Retina (tissue), 1 donor: ENCODE results near the gene FKBP11.
"Not testable (repeated sequence)": the region's sequence is repeated elsewhere in the genome, so short reads cannot be mapped to it uniquely, and the experiment has no call there.

ENCODE experiments used
- DNase-seq: peaks from one replicate; pipeline ENCODE4 v3.0.0-alpha.2; 2016

Gene FKBP11

DNA sequence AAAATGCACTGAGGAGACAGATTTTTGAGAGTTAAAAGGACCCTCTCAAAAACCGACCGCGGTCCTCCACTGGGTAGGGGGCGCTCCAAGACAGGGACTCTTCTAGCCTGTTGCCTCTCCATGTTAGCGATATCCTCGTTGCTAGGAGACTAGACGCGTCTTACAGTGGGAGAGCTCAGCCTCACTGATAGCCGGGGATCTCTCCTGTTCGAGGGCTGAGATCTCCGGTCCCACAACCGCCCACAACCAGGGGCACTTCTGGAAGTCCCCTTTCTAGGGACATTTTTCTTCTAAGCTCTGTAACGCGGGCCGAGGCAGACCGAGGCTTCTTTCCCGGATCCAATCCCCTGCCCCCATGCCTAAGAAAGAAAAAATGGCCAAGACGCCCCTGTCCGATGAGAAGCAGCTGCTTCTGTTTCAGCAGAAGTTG is 21.3 kb downstream of the FKBP11 start:
- peak; percentile 81 for DNase-seq

DNA sequence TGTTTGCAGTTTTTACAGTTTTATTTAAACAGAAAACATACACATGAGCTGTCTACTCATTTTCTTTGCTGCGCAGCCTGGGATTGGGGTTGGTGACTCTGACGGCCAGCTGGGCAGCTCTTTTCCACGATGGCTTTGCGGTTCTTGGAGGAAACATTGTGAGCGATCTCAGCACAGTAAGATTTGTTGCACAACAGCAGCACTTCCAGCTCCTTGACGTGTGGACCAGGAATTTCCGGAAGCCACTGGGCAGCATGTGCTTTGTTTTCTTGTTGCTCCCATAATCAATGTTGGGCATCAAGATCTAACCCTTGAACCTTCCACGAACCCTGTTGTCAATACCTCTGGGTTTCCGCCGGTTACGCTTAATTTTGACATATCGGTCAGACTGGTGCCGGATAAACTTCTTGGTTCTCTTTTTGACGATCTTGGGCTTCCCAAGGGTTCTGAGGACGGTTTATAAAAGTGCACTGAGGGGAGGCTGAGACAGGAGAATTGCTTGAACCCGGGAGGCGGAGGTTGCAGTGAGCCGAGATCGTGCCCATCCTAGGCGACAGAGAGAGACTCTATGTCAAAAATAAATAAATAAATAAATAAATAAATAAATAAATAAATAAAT is 21.8 kb downstream of the FKBP11 start:
- DNase-seq = no peak

DNA sequence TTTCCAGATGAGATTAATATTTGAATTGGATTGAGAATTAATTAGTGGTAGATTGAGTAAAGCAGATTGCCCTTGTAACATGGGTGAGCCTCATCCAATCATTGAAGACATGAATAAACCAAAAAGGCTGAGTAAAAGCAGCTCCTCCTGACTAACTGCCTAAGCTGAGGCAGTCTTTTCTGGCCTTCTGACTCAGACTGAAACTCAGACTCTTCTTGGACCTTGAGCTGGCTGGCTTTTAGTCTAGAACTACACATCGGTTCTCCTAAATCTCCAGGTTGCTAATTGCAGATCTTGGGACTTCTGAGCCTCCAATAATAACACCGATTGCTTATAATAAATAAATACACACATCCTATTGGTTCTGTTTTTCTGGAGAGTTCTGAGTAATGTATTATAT is 24.0 kb downstream of the FKBP11 start:
- no peak for DNase-seq

DNA sequence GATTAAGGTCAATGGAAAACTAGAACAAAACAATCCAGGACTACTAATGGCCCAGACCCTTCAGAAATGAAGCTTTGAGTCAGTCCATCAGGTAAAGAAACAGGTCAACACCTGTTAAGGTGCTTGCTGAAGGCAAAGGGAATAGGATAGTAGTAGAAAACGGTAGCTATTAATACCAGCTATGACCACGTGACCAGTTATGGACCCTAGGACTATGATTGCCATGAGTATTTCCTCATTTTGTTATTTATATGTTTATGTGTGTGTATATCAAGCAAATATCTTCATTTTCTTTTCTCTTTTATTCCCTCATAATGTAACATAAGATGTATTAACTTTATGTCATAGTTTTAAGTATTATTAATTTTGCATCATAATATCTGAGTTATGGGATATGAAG is 25.6 kb downstream of the FKBP11 start:
- DNase-seq = no peak

DNA sequence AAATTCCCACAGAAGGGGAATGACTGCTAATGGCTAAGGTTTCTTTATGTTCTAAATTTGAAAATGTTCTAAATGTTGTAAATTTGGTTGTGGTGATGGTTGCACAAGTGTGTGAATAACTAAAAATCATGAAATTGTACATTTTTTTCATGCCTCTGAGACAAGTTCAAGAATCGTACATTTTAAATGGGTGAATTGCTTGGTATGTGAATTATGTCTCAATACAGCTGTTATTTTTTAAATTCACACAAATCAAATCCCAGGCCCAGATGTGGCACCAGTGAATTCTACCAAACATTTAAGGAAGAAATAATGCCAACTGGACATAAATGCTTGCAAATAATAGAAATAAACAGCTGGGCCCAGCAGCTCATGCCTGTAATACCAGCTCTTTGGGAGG is 31.0 kb downstream of the FKBP11 start:
- DNase-seq = no peak

DNA sequence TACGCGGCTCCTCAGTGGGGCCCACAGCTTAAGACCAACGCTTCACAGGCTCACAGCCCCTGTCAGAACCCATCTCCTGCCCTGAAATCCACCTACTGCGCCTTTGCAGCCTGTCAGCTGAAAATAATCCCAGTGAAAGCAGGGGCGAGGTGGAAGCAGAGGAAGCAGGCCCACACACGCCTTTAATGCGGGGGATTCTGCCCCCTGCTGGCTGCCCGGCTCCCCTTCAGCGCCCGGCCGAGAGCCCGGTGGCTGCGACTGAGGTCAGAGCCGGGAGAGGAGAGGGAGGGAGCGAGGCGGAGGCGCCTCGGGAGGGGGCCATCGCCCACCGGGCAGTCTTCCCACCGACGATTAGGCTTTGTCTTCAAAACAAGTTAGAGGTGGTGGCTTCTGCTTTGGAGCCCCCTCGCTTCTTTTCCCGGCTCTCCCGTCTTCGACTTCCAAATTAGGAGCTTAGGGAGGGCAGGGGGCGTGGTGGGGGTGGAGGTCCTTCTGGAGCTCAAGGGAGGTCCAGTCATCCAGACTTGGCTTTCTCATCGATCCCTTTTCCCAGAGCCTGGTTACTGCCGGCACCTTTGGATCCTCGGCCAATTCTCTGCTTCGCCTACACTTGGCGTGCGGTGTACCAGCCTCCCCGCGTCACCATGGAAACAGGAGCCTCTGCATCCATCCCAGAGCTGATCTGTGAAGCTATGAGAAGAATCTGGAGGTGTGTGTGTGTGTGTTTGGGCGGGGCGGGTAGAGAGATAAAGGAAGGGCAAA is 34.5 kb downstream of the FKBP11 start:
- DNase-seq = peak; percentile 96

DNA sequence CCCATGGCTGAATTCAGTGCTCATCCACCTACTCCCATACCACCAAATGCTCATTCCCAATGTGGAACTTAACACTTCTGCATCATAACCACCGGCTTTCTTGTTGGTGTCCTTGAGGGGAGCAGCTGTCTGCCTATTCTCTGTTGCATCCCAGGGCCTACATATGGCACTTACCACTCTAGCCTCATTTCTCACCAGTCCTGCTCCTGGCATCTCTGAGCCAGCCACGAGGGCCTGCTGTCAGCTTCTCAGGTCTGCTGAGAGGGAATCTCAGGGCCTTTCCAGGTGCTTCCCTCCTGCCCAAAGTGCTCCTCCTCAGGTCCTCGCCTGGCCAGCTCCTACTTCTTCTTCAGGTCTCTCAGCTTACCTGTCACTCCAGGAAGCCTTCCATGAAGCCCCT is 35.6 kb downstream of the FKBP11 start:
- no peak for DNase-seq

DNA sequence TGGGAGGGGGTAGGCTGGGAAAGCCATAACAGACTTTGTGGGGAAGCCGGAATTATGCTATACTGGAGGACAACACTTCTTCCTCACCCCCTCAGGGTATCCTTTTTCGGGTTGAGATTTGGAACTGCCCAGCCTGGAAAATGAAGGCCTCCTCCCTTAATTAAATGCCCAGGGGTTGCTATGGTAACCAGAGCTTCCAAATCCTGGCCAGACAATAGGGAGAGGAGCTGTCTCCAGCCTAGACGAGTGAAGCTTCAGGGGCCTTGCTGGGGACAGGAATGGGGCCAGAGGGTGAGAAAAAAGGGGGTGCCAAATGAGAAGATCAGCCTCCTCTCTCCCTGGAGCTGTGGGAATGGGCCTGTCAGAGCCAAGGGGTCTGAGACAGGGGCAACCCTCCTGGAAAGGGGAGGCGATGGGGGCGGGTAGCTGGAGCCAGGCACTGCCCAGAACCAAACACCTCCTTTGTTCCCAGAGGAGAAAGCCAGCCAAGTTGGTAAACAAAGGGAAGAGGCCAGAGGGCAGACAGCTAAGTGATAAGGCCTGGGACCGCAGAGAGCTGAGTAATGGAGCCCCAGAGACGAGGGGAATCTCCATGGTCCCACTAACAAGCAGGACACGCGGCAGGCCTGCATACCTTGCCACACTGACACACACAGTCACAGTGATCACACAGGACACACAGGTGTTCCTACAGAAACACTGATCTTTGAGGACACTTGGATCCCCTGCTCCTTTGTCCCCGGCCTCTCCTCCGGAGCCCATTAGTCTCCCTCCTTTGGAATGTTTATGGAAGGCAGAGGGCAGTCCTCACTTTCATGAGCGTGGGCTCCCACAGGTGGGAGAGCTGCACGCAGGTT is 41.8 kb downstream of the FKBP11 start:
- peak; percentile 86 for DNase-seq

DNA sequence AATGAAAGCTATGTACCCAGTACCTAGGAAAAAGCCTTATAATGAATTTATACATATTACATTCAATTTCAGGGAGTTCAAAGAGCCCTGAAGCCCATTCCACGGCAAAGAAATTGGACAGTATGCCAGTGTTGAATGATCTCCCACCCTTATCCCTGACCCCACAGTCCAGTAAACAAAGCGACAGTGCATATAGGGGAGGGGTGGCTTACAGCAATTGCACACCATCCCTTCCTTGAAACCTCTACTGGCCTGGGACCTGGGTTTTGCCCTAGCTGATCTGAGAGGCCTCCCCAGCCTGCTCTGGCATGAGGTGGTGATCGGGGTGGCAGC is 42.4 kb downstream of the FKBP11 start:
- no peak for DNase-seq

DNA sequence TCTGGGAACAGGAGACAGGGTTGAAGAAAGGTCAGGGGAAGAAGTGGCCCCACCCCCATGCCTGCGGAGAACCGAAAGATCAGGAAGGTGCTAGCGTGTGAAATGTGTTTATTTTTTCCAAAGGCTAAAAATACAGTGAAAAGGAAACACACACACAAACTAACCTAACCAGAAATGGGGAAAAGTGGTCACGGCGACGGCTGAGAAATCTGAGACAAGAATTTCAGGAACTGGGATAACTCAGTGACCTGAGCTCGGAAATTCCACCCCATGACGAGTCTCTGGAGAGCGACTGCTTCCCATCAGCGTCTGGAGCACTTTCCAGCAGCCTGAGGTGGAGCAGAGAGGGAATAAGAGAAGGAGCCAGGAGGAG is 43.0 kb downstream of the FKBP11 start:
- DNase-seq = peak; percentile 26

DNA sequence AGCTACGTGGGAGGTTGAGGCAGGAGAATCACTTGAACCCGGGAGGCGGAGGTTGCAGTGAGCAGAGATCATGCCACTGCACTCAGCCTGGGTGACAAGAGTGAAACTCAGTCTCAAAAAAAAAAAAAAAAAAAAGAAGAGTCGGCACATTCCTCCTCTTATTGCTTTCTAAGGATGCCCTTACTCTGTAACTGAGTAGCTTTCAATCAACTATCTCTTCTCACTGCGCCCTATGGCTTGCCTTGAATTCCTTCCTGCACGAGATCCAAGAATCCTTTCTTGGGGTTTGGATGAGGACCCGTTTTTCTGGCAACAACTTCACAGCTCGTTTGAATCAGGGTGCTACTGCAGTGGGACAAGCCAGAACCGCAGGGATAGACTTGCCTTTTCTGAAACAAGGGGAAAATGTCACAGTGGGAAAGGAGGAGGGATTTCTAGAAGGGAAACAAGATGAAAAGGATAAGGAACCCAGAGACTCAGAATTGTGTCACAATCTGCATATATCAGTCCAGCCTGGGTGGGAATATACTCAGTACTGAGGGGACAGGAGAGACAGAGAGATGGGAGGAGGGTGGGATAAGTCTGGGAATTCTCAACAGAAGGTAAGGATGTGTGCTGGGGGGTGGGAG is 43.5 kb downstream of the FKBP11 start:
- peak; percentile 15 for DNase-seq

DNA sequence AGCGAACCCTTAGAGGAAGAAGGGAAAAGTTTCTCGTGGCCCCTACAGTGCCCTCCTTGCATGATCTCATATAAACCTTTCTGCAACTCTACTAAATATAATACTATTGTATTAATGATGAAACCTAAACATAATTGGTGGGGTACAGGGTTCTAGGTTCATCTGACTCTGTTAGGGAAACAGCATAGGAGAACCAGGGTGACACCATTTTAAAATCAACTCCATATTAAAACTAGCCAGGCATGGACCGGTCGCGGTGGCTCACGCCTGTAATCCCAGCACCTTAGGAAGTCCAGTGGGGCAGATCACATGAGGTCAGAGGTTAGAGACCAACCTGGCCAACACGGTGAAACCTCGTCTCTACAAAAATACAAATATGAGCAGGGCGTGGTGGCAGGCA is 44.6 kb downstream of the FKBP11 start:
- no peak for DNase-seq

DNA sequence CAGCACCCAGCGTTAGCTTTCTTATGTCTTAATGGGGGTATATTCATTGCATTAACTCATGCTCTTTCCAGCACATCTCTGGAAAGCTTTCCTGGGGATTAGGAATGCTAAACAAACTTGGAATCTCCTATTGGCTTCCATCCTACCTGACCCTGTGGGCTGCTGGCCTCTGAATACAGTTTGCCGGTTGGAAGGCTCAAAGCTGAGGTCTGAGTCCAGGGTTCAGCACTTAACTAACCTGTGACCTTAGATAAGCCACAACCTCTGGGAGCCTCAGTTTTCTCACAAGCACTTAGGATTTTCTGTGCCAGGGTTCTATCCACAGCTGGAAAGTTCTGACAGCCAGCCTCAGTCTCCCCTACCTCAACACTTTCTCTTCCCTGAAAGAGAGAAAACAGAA is 46.7 kb downstream of the FKBP11 start:
- DNase-seq = no peak

DNA sequence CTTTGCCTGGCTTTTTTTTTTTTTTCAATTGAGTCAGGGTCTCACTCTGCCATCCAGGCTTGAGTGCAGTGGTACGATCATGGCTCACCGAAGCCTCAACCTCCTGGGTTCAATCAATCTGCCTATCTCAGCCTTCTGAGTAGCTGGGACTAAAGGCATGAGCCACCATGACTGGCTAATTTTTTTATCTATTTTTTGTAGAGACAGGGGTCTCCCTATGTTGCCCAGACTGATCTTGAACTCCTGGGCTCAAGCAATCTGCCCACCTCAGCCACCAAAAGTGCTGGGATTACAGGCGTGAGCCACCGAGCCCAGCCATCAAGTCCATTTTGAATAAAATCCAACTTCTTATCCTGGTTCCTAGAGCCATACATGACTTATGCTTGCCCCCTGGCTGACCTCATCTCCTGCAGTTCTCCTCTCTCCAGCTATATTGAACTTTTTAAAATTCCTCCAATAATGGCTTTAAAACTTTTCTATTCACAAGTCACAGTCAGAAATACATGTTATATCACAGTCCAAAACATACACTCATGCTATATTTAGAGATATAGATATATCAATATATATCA is 49.3 kb downstream of the FKBP11 start:
- DNase-seq = no peak

DNA sequence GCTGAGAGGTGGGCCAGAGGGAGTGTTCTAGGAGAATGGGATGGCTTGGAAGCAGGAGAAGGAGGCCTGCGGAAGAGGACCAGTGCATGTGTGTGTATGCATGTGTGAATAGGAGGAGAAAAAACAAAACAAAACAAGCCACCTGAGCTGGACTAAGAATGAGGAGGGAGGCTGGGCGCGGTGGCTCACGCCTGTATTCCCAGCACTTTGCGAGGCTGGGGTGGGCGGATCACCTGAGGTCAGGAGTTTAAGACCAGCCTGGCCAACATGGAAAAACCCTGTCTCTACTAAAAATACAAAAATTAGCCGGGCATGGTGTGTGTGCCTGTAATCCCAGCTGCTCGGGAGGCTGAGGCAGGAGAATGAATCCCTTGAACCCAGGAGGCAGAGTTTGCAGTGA is 51.8 kb downstream of the FKBP11 start:
- not testable (repeated sequence) for DNase-seq

DNA sequence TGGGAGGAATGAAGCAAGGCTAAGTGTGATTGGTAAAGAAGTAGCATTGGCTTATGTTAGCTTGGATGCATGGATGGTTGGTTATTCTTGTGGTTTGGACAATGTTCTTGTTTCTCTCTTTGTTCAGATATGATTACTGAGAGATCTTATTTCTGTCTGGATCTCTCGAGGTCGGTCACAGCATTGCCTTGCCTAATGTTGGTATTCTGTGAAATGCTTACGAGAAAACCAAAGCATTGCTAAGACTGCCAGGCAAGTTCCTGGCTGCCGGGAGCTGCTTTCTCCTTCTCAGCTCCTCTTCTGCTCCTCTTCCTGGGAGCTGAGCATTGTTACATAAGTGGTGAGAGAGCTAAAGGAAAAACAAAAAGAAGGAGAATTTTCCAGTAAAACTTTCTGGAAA is 52.2 kb downstream of the FKBP11 start:
- DNase-seq = no peak
